GM12872 (cell line): ENCODE measurements around the gene XRCC1.

Experiments used
- CTCF ChIP-seq: IDR thresholded peaks from 3 replicates; pipeline ENCODE4 v1.5.1; 2011; ENCODE audit warnings: low read depth, mild to moderate bottlenecking, low read length, moderate library complexity; ENCODE audit not compliant: insufficient read depth

The XRCC1 gene

GRCh38 chr19:43575156-43575950 is at the start of gene XRCC1, which contains the start of gene PINLYP:
Gene XRCC1, minus strand, starts transcription at chr19:43575527. Its CDS starts 69 bp downstream, at chr19:43575458.
Gene PINLYP, plus strand, starts transcription at chr19:43575801. Its CDS starts 1,391 bp downstream, at chr19:43577192.
- TF ChIP-seq CTCF = no peak

GRCh38 chr19:43624933-43625332 is 49.6 kb upstream of the XRCC1 start:
- peak; percentile 56 for TF ChIP-seq CTCF

- TF ChIP-seq CTCF = no peak
These were observed 48.8 kb upstream of the XRCC1 start for GRCh38 chr19:43623889-43624670.

GRCh38 chr19:43622956-43623355 is 47.6 kb upstream of the XRCC1 start:
- no peak for TF ChIP-seq CTCF

GRCh38 chr19:43622070-43622469 is 46.7 kb upstream of the XRCC1 start:
- no peak for TF ChIP-seq CTCF

- TF ChIP-seq CTCF = no peak
These were observed 45.0 kb upstream of the XRCC1 start for GRCh38 chr19:43620061-43621001.
